Skin epidermis (tissue), 12 donors: ENCODE results near the gene UTS2R.
"Not testable (repeated sequence)": the region's sequence is repeated elsewhere in the genome, so short reads cannot be mapped to it uniquely, and the experiment has no call there.

Experiments
- H3K27ac ChIP-seq, 21 experiments: fragments of 200-600 bp; sonication (generic) in 11 of 21; one replicate each; pipeline ENCODE4 v1.5.0; 2020; ENCODE audit warnings: mild to moderate bottlenecking in 3 of 21, inconsistent platforms in 2 of 21, moderate library complexity in 2 of 21
- H3K4me3 ChIP-seq, 7 experiments: fragments of 200-600 bp; sonication (generic) in 2 of 7; one replicate each; pipeline ENCODE4 v1.5.0; 2020; ENCODE audit warnings: inconsistent platforms in 2 of 7, mild to moderate bottlenecking in 2 of 7, moderate library complexity in 1 of 7

The UTS2R gene

GRCh38 chr17:82333279-82334171, 38.0 kb upstream of the UTS2R start, which contains the start of gene SECTM1:
Gene SECTM1, minus strand, starts transcription at chr17:82333766. Its CDS starts 6,526 bp downstream, at chr17:82327240.
- H3K27ac ChIP-seq = peak within 1 kb of the TSS; percentile 34 to 88 (median 64)

GRCh38 chr17:82334204-82334621, 37.4 kb upstream of the UTS2R start:
- H3K4me3 ChIP-seq = peak overlapping the region; percentile 38 to 54 (median 45)
- H3K27ac ChIP-seq = peak overlapping the region in 20 of 21 experiments; percentile 42 to 88 (median 65)

More at GRCh38 chr17:82333279-82334171, 38.0 kb upstream of the UTS2R start, which contains the start of gene SECTM1:
- H3K4me3 ChIP-seq = peak within 1 kb of the TSS; percentile 38 to 54 (median 45)

- H3K27ac ChIP-seq = peak overlapping the region; percentile 34 to 88 (median 65)
- H3K4me3 ChIP-seq = peak overlapping the region; percentile 24 to 54 (median 44)
Measured at GRCh38 chr17:82334622-82335394, 36.8 kb upstream of the UTS2R start.

GRCh38 chr17:82338858-82339633, 32.5 kb upstream of the UTS2R start:
- Histone ChIP-seq H3K4me3 (peak overlapping the region in 5 of 7 experiments; percentile 5 to 30 (median 11)), H3K27ac (peak overlapping the region in 12 of 21 experiments; percentile 17 to 67 (median 40))

GRCh38 chr17:82339634-82340580, 31.7 kb upstream of the UTS2R start:
- H3K27ac ChIP-seq = peak overlapping the region in 4 of 21 experiments; percentile 38 to 52 (median 40)
- peak overlapping the region in 5 of 7 experiments; percentile 5 to 30 (median 11) for H3K4me3 ChIP-seq

- H3K27ac ChIP-seq = no peak overlapping the region
Measured at GRCh38 chr17:82342361-82343079, 29.0 kb upstream of the UTS2R start.

GRCh38 chr17:82343560-82343959, 28.0 kb upstream of the UTS2R start:
- no peak overlapping the region for H3K27ac ChIP-seq
- no peak overlapping the region for H3K4me3 ChIP-seq

More at GRCh38 chr17:82342361-82343079, 29.0 kb upstream of the UTS2R start:
- no peak overlapping the region for H3K4me3 ChIP-seq

- Histone ChIP-seq H3K4me3 (no peak overlapping the region), H3K27ac (no peak overlapping the region)
Measured at GRCh38 chr17:82344175-82344907, 27.2 kb upstream of the UTS2R start.

GRCh38 chr17:82345151-82345976, 26.2 kb upstream of the UTS2R start:
- H3K27ac ChIP-seq = no peak overlapping the region
- H3K4me3 ChIP-seq = no peak overlapping the region

- H3K27ac ChIP-seq = no peak overlapping the region
Measured at GRCh38 chr17:82346342-82347300, 24.9 kb upstream of the UTS2R start.

GRCh38 chr17:82347994-82348393, 23.6 kb upstream of the UTS2R start:
- H3K27ac ChIP-seq = peak overlapping the region in 1 of 21 experiments; percentile 0

More at GRCh38 chr17:82346342-82347300, 24.9 kb upstream of the UTS2R start:
- no peak overlapping the region for H3K4me3 ChIP-seq

GRCh38 chr17:82348434-82348833, 23.1 kb upstream of the UTS2R start:
- peak overlapping the region in 2 of 21 experiments; percentile 0 to 52 for H3K27ac ChIP-seq
- H3K4me3 ChIP-seq = no peak overlapping the region

More at GRCh38 chr17:82347994-82348393, 23.6 kb upstream of the UTS2R start:
- not testable (repeated sequence) for H3K4me3 ChIP-seq

GRCh38 chr17:82348866-82349265, 22.7 kb upstream of the UTS2R start:
- Histone ChIP-seq H3K4me3 (no peak overlapping the region), H3K27ac (peak overlapping the region in 4 of 21 experiments; percentile 9 to 52 (median 18))

- H3K4me3 ChIP-seq = no peak overlapping the region
- peak overlapping the region in 5 of 21 experiments; percentile 9 to 52 (median 18) for H3K27ac ChIP-seq
Measured at GRCh38 chr17:82349287-82349701, 22.3 kb upstream of the UTS2R start.
